Skin of body (tissue), 2 donors: ENCODE results near the gene PHACTR1. TPM values are rescaled to one million over a fixed set of nuclear protein-coding genes. Genes with fewer than 3 reads are reported as not detected.
"Not testable (repeated sequence)": the region's sequence is repeated elsewhere in the genome, so short reads cannot be mapped to it uniquely, and the experiment has no call there.

ENCODE experiments used
- DNase-seq: peaks from one replicate; lab custom pipeline; 2025; lab: John Stamatoyannopoulos, UW
- total RNA-seq: library from RNA; depleted of rRNA; stranded (reverse); fragments of >200 nt; gene quantifications from one replicate; pipeline ENCODE4 v1.2.3, GENCODE V29; 2014

Gene PHACTR1
- total RNA-seq, 1 donor from 2014 or later: 12.7 TPM

DNA sequence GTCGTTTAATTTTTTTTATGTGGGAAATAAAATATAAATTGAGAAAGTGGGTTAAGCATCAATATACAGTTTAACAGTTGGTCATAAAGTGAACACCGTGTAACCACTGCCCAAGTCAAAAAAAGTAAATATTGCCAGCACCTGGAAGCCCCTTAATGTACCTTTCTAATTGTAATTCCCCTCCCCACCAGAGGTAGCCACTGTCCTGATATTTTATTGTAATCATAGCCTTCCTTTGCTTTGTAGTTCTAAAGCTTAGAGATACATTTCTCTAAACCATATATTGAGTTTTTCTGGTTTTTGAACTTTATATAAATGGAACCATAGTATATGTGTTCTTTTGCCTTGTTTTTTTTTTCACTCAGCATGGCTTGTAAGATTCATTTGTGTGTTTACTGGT lies 431.2 kb downstream of the PHACTR1 start:
- DNase-seq: no peak

DNA sequence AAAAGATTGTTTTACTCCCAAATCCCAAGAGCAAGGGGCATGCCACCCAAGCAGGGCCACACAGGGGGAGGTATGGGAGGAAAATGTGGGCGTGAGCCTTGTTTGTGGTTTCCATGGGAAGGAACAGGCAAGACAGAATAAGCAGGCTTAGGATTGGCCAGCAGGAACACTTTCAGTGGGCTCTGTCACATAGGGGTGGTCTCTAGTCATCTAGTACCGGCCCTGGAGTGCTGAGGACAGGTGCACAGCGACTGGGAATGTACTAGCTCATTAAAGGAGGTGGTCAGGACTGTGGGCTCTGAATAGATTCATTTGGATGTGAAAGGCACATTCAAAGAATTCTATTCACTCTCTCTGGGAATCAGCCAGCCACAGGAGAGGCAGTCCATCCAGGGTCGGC lies 436.2 kb downstream of the PHACTR1 start:
- no peak for DNase-seq

DNA sequence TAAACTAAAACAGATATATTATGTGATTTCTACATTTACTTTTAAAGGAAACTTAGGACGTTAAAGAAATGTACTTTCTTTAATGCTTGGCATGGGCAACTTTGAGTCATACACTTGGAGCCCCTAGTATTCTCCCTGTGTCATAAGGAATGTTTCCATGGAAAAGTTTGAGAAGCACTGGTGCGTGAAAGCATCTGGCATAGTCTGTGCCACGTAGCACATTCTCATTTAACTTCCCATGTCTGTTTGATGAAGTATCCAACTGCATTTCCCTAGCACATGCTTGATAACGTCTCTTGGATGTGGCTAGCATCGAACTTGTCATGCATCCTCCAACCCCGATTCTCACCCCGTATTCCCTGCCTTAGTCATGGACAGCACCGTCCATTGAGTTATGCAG lies 439.8 kb downstream of the PHACTR1 start:
- no peak for DNase-seq

DNA sequence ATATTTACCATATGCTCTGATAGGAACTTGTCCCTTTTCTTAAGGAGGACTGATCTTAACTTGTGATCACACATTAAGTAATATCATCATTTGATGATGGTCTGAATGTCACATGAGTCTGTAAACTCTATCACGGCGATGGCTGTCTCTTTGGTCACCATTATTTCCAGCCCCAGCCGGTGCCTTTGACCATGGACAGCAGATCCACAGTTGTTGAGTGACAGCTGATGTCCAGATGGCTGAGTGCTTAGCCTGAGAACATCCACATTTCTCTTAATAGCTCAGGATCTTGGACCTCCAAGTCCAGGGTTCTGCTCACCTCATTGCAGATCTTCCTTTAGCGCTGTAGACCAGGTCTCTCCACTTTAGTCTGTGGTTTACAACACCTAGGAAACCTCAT lies 440.7 kb downstream of the PHACTR1 start:
- no peak for DNase-seq

DNA sequence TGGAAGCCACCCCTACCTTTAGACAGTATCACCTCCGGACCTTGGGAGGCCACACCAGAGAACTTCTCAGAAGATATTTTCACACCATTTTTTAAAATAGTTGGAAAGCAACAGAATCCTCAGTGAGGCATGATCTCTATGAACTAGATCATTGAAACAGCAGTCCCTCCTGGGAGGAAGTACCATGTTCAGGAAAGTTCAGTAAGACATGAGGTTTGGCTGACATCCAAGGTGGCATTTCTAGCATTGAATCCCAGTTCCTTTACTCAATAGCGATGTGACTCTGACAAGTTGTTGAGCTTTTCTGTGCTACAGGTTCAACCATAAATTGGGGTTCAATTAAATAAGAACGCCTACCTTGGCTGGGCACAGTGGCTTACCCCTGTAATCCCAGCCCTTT lies 442.7 kb downstream of the PHACTR1 start:
- DNase-seq: peak; percentile 6

DNA sequence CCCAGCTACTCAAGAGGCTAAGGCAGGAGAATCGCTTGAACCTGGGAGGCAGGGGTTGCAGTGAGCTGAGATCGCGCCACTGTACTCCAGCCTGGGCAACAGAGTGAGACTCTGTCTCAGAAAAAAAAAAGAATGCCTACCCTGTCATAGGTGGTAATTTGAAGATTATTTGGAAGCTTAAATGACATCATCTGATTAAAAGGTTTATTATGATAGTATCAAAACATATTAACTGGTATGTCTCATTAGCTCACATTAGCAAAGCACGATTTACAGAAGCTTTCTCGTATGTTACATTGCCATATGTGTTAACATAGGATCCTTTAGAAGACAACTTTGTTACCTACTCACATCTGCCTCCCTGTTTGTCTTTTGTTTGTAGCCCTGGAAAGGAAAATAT lies 443.3 kb downstream of the PHACTR1 start:
- DNase-seq: not testable (repeated sequence)

DNA sequence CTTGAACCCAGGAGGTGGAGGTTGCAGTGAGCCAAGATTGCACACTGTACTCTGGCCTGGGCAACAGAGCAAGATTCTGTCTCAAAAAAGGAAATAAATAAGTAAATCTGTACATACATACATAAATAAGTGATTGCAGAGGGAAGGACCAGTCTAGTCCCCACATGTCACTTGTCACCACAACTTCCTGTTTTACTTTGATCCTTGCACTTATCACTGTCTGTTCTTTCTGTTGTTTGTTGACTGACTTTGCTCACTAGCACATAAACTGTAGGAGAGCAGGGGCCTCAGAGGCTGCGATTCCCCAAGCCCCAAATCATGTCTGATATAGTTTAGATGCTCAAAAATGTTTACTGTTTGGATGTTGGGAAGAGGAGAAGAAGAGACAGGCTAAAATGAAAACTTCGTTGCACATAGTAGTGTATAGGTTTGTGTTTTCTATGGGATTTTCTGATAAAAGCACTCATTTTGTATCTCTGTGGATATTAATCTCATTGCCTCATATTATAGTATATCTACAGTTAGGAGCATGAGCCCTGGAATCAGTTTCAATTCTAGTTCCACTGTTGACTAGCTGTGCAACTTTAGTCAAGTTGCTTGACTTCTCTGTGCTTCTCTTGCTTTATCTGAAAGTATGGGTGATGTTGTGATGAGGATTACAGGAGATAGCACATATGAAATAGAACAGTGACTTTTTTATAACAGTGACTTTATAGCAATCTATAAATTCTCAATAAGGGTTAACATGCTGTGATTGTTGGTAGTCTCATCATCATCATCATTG lies 446.8 kb downstream of the PHACTR1 start:
- DNase-seq: no peak

DNA sequence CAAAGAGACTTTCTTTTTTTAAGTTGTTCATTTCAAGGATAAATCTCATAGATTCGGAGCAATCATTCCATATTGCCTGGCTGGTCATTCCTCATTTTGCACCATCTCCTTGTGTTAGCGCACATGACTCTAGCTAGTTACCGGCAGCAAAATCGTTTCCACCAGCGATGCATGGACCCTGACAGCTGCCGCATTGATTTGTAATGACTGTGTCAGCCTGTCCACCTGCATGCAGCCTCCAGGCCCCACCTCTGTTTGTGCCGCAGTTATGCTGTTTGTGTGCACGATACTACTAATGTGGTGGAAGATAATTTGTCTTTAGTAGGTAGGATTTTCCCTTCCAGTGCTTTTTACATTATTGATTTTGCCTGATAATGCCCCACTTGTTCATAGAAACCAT lies 447.7 kb downstream of the PHACTR1 start:
- DNase-seq: no peak

DNA sequence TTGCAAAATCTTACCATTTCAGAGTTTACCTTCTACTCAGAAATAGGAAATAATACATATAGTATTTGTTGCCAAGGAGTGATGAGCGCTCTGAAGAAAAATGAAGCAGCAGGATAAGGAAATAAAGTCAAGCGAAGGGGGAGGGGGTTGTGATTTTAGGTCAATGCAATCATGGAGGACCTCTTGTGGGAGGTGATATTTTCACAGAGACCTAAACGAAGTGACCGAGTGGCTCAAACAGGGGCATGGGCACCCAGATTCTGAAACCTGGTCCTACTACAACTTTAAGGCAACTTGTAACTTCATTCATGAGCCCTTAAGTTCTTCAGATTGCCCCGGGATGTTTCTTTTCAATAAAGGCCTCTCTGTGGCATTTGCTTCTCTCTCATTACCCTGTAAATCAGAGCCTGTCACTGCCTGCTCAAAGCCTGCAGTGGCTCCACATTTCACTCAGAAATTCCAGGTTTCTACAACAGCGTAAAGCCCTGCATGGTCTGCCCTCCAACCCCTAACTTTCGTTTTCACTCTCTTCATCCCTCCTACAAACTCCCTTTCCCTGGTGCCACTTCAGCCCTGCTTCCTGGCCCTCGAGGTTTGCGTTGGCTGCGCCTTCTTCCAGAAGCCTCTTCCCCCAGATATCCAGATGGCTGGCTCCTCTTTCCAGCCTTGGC lies 449.1 kb downstream of the PHACTR1 start:
- no peak for DNase-seq

DNA sequence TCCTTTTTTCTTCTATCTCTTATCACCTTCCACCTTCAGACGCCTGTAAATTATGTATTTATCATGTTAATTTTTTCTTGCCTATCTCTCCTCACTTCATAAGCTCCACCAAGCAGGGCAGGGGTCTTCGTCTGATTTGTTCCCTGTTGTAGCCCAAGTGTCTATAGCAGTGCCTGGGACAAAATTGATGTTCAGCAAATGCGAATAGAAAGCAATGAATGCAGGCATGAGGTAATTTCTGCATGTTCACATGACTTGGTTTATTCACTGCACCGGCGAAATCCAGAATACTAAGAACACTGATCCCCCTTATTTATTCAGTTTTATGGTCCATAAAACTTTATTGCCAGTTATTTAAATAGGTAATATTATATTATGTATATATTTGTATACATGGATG lies 449.7 kb downstream of the PHACTR1 start:
- no peak for DNase-seq

DNA sequence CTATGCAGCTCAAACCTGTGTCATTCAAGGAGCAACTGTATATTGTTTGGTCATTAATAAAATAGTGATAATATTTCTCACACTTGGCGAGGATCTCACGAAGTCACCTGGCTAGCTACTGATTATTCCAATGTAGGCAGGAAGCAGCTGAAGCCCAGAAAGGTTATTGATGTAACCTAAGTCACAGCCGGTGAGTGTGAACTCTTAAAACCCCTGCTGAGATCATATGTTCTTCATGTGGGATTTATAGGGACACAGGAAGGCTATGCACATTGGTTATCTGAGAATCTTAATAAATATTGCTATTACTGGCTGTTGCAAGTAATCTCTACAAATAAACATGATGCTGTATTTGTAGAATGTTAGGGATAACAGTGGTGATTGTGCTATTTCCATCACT lies 450.3 kb downstream of the PHACTR1 start:
- DNase-seq: no peak

DNA sequence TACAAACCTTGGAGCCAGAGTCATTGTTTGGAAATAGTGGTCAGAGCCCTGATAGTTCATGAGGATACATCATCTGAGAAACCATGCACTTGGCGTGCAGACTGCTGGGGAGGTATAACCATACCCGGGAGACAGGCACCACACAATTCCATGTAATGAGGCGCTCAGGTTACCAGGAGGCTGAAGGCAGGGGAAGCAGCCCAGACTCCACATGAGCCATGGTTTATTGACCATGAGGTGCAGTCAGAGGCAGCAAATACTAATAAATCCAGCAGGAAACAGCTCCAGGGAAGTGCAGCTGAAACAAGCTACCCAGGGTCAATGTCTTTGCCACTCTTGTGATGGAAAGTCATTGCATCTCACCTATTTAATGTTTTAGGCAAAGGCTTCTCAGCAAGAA lies 455.7 kb downstream of the PHACTR1 start:
- no peak for DNase-seq

DNA sequence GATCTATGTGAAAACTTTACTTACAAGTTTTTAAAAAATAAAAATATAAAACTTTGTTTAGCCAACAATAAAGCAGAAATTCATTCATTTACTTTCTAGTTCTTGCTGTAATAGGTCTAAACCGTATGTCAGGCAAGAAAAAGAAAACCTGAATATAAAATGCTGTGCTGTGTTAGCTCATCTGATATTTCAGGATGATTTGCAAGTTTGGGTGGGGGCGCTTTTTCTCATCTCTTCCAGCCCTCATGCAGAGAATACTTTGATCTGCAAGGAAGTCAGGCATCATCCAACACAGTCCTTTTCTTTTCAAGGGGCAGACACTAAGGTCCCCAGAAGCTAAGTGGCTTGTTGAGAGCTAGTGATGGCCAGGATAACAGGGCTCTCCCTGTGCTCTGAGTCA lies 458.5 kb downstream of the PHACTR1 start:
- DNase-seq: no peak

DNA sequence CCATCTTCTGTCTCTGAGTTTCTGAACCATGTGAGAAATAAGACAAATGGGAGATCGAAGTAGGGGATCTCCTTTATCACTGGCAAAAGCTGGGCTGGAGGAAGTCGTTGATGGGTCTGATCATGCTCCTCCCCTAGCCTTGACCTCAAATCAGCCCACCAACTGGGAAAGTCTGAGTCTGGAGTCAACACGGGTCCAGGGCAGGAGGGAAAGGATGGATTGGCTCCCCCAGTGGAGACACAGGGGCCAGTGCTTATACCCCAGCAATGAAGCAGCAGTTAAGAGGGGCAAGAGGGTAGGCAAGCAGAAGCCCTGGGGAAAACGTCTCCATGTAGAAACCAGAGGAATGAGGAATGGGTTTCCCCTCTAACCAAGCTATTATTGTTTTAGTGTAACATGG lies 459.2 kb downstream of the PHACTR1 start:
- DNase-seq: no peak

DNA sequence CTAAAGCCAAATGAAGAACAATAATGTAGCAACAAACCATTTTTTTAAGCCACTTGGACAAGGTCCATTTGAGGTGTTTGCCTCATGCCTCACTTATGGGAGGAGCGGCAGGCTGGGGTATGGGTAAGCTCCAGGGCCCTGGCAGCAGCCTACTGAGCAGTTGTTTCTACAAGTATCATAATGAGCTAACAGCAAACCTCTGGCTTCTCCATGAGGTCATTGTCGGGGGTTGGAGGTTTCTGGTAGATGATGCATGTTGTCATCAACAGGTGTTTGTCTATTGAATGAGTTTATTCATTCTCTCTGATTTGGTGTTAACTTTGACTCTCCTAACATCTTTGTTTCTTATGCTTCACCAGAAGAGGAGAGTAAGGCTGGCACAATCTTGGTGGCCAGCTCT lies 461.1 kb downstream of the PHACTR1 start:
- no peak for DNase-seq

DNA sequence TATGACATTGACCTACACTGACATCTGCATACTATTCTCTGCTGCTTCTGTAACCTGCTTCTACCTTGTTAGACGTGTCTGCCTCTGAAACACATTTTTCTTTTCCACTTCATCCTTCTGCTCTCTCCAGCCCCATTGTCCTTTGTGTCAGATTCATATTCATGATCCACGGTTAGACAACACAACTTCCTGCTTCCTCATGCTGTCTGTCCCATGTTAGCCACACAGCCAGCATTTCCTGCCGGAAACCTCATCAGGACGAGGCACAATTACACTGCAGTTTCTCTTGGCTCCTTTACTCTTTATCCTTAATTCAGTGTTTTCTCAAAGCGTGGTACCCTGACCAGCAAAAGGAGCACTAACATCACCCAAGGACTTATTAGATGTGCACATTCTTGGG lies 461.5 kb downstream of the PHACTR1 start:
- DNase-seq: no peak

DNA sequence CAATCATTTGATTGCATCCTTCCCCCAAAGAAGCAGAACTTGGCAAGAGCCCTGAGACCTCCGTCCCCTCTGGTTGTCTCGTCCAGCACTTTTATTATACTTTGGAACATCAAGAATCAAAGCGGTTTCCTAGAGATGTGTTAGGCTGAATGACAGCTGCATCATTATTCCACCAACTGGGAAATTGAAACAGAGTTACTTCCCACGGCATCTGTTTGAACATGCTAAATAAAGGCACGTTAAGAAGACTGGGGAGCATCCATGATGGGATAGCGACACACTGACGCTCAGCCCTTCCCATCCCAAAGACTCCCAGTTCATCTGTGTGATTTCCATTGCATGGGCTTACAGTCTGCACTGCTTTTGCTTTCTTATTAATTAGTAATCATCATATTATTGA lies 464.0 kb downstream of the PHACTR1 start:
- DNase-seq: no peak

DNA sequence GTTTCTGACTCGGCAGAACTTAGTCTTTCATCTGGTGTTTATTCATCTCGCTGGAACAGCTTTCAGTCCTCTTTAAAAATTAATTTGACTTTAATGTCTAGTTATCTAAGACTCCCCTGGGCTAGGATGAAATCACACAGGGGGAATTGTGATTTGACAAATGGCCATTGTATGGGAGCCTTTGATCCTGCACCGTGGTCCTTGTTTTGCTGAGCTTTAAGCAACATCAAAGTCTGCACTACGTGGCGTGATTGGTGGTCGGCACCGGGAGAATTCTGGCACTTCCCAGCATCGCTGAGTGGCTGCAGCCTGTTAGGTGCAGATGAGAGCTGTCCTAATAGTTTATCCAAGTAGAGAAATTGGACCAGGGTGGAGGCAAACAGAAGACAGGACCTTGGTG lies 464.8 kb downstream of the PHACTR1 start:
- DNase-seq: no peak

DNA sequence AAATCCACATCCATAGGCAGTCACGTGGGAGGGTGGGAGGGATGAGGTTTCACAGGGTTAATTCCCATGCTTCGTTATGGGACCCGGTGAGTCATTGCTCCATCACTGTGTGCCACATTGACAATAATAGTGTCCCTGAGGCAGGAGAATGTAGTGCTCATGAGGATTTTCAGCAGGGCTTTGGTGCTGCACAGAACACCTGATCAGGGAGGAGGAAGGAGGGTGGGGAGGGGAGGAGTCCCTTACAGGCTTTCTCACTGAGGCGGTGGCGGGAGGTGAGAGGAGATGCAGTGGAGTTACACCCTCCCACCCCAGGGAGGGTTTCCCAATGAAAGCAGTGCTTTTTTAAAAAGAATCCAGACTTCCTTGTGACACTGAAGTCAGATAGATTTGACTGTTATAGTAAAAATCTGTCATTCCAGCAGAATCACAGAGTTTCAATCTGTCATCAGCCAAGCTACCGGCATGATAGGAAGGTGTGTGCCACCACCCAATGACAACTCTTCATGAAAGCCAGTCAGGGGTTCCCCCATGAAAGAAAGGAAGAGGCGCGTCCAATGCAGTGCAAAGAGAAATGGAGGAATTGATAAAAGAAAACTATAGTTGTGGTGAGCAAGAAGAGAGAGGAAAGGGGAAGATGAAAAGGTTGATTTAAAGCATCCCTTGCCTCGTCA lies 467.0 kb downstream of the PHACTR1 start:
- DNase-seq: no peak

DNA sequence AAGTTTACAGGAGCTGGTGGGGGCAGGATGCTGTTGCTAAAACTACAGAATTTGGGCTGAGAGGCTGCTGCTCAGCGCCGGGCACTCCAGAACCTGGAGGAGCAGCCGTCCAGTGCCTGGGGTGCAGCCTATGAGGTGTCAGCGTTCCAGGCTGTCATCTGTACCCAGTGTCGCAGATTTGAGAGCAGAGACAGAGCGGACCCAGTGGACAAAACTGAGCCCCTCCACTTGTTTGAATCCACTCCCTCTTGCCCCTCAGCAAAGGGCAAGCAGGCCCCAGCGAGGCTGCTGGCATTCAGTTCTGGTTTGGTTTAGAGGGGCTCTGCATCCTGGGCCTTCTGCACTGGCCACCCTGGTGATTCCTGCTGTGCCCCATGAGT lies 467.5 kb downstream of the PHACTR1 start:
- DNase-seq: no peak

DNA sequence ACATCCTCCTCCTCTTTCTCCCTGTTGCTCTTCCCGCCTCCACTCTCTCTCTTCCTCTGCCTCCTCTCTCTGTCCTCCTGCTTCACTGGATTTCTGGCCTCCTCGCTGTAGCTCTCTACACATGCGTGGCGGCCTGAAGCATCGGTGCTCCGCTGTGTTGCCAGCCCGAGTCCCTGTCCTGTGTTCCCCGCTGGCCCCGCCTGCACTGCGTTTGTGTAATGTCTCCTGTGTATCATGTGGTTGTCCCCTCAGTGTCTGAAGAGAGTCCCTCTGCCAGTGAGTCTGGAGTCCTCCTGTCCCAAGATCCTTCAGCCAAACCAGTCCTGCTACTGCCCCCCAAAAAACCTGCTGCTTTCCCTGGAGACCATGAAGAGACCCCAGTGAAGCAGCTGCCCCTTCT lies 468.0 kb downstream of the PHACTR1 start:
- no peak for DNase-seq

DNA sequence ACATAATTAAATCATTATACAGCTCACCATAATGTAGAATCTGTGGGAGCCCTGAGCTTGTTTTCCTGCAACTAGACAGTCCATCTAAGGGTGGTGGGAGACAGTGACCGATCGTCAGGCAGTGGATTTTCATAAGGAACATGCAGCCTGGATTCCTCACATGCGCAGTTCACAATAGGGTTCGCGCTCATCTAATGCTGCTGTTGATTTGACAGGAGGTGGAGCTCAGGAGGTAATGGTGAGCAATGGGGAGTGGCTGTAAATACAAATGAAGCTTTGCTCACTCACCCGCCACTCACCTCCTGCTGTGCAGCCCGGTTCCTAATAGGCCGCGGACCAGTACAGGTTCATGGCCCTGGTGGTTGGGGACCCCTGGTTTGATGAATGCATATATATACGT lies 470.3 kb downstream of the PHACTR1 start:
- DNase-seq: no peak

DNA sequence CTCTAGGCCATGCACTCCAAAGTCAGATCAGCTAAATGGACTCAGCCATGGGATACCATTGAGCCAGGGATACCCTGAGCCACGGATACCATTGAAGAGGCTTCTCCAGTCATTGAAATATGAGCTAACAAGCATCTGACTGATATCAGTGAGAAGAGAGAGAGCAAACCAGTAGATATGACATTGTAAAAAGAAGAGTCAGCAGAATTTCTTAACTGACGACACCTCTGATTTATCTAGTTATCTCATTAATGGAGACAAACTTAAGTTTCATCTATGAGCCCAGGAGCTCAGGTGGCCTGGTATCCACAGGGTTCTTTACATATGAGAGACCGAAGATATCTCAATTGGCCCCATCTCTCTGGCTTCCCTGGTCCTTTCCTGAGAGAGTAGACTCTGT lies 471.1 kb downstream of the PHACTR1 start:
- no peak for DNase-seq
